Hindlimb muscle (tissue), 1 donor: Measurements from ENCODE around the gene TNNI2. TPM values are rescaled to one million over a fixed set of nuclear protein-coding genes. Genes with fewer than 3 reads are reported as not detected.

Experiments
- DNase-seq: peaks from one replicate; pipeline ENCODE4 v3.0.0-alpha.2; 2013
- polyA plus RNA-seq: library from polyadenylated mRNA; unstranded; fragments of 120-200 nt; gene quantifications from one replicate; pipeline ENCODE4 v1.2.1, GENCODE V29; 2013; ENCODE audit not compliant: insufficient read length

The TNNI2 gene
- polyA plus RNA-seq, 1 donor: 3,747 TPM

- no peak for DNase-seq
Measured at GRCh38 chr11:1822648-1823375, 16.0 kb upstream of the TNNI2 start.

DNA sequence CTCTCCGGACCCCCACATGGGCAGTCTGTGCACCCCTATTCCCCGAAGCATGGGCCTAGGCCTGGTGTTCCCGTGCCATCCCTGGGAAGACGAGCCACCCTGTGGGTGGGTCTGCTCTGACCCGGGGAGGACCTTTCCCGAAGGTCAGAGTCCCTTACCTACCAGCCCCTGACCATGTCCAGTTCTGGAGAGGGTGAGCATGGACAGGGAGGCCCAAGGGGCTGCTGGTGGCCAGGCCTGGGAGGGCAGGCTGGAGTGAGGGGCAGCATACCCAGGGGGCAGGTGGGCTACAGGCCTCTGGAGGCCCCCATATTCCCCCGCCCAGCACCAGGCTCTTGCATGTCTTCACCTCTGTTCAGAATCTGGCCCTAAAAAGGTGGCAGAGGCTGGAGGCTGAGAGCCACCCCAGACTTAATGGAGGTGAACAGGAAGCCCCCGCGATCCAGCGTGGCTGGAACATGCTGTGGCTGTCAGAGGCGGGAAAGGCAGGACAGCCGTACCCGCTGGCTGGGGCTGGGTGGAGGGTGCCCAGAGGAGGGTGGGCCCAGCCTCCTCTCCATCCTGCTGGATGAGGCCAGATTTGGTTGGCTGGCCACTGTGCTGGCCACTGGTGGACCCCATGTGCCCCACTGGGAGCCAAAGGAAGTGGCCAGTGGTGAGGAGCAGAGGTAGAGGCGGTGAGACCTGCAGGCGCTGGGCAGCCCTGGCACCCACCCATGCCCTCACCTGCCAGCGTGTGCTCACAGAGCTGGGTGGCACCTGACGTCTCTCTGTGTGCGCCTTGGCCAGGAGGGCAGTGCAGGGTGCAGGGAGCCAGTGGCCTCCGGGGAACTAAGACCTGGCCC is 15.2 kb upstream of the TNNI2 start:
- DNase-seq: no peak

GRCh38 chr11:1824221-1825038 is 14.4 kb upstream of the TNNI2 start:
- no peak for DNase-seq

- DNase-seq: no peak
Measured at GRCh38 chr11:1825039-1825740, 13.6 kb upstream of the TNNI2 start.

- DNase-seq: no peak
Measured at GRCh38 chr11:1825785-1826451, 12.9 kb upstream of the TNNI2 start.

- no peak for DNase-seq
Measured at GRCh38 chr11:1826552-1827094, 12.2 kb upstream of the TNNI2 start.

GRCh38 chr11:1827095-1827813 is 11.5 kb upstream of the TNNI2 start:
- DNase-seq: no peak

DNA sequence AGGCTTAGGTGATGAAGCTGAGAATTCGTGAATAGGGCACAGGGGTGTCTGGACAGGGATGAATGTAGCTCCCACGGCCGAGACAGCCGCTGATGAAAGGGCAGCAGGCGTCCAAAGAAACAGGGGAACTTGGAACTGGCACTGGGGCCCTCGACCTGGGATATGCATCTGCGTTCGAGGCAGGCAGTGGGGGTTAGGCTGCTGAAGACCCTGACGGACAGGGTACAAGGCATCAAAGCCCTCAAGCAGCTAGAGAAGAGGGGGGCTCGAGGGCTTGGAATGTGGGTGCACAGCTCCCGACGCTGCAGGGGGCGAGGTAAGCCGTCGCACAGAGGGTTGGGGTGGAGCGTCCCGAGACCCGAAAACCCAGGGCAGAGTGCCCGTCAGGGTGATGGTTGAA is 10.8 kb upstream of the TNNI2 start:
- no peak for DNase-seq

- no peak for DNase-seq
Measured at GRCh38 chr11:1828542-1828941, 10.2 kb upstream of the TNNI2 start.

GRCh38 chr11:1829039-1829820 is 9.6 kb upstream of the TNNI2 start:
- DNase-seq: no peak

DNA sequence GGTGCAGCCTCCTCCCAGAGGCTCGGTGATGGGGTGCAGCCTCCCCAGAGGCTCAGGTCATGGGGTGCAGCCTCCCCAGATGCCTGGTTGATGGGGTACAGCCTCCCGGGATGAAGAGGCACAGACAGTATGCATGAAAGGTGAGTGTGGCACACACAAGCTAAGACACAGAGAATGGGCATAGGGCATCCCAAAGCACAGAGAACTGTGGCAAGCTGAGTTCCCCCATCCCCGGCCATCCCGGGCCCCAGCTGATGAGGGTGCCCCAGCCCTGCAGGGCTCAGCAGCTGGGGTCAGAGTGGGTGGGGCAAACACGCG is 8.8 kb upstream of the TNNI2 start:
- no peak for DNase-seq

DNA sequence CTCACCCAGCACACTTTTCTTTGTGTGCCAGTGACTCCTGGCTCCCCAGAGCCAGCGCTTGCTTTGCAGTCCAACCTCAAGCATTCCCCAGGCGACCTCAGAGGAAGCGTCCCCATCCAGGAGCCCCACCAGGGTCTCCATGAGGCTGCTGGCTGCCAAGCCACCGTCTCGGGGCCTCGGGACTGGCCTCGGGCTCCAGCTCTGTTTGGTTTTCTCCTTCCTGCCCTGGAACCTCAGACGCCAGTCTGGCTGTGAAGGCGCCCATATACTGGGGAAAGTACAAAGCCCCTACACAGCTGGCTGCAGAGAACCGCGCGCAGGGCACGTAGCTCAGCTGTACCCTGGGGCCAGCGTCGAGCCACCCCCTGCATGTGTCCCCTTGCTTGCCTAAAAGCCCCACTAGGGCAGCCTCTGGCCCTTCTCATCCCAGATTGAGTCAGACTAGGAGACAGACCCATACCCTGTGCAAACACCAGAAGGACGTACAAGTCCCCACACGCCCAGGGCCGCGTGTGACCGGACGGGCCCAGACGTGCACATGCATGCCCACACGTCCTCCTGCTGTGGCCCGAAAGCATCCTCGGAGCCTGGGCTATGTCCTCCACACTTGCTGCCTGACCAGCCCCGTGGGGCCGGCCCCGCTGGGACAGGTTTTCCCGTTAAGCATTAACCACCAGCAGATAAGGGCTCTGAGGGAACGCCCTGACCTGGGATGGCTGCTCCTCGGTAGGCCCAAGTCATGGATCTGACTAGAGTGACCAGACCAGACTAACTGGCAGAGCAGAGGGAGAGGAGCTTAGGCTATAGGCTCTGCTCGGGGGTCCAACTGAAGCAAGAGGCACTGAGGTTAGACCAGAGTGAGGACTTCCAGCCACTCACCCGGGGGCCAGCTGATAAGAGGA is 8.2 kb upstream of the TNNI2 start:
- DNase-seq: no peak

DNA sequence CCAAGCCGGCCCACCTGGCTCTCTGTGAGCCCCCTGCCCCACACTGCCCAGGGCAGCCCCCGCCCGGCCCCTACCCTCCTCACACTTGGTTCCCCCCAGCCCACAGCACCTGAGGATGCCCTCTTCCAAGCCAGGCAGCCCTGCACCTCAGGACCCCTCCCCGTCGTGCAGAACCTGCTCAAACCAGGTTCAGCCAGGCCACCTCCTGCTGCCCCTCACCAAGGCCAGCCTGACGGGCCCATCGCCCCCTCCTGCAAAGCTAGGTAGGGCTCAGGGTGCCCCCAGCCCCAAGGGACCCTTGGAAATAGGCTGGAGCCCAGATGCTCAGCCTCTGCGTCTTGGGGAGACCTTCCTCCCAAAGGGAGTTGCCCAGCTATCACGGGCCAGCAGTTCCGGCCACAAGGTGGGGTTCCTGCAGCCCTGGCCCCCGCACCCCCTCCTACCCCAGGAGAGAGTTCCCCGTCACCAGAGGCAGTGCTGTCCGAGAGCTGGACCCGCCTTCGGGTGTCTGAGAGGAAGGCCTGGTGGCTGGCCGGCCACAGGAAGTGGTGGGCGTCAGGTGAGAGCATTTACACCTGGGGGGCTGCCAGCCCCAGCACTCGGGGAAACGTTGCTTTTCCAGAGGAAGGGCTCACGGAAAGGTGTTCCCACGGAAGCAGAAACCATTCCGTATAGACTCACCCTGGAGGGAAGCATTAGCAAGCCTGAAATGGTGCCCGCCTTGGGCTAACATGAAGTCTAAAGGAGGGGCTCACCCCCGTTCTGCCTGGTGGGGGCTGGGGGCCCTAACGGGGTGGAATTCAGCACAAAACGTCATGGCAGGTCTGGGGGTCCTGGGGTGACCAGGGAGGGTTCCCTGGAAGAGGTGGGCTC is 7.2 kb upstream of the TNNI2 start:
- no peak for DNase-seq

- DNase-seq: no peak
Measured at GRCh38 chr11:1832211-1832919, 6.4 kb upstream of the TNNI2 start.

- DNase-seq: no peak
Measured at GRCh38 chr11:1832920-1833295, 5.9 kb upstream of the TNNI2 start.

GRCh38 chr11:1834062-1834610 is 4.6 kb upstream of the TNNI2 start:
- no peak for DNase-seq
